Gastrocnemius medialis (tissue), 4 donors: ENCODE measurements around the gene GPR27. TPM values are rescaled to one million over a fixed set of nuclear protein-coding genes. Genes with fewer than 3 reads are reported as not detected.

ENCODE experiments used
- ATAC-seq, 2 donors: fragments of 150-250 bp; one replicate each; pipeline ENCODE4 v1.9.1; 2016
- DNase-seq, 2 donors: peaks; one replicate each; pipeline ENCODE4 v3.0.0-alpha.2; 2019
- H3K27ac ChIP-seq, 4 donors: fragments of 200-600 bp; sonication (generic); 1 replicate in 1 of 4; 2 replicates in 3 of 4; pipeline ENCODE4 v1.5.1; 2016 to 2018; ENCODE audit warnings: mild to moderate bottlenecking in 2 of 4, moderate library complexity in 1 of 4
- H3K27me3 ChIP-seq, 3 donors: fragments of 200-600 bp; sonication (generic) in 2 of 3; 1 replicate in 1 of 3; 2 replicates in 2 of 3; pipeline versions ENCODE4 v1.5.1 to v1.6.0; 2016 to 2019; ENCODE audit warnings: mild to moderate bottlenecking in 1 of 3, moderate library complexity in 1 of 3
- H3K36me3 ChIP-seq, 2 donors: fragments of 200-600 bp; sonication (generic) in 1 of 2; one replicate each; pipeline ENCODE4 v1.5.1; 2017 to 2018
- H3K4me1 ChIP-seq, 2 donors: fragments of 200-600 bp; sonication (generic) in 1 of 2; one replicate each; pipeline ENCODE4 v1.5.1; 2016 to 2017; ENCODE audit warnings: mild to moderate bottlenecking in 2 of 2
- H3K4me3 ChIP-seq, 4 donors: fragments of 200-600 bp; sonication (generic) in 3 of 4; 1 replicate in 1 of 4; 2 replicates in 3 of 4; pipeline ENCODE4 v1.5.1; 2016 to 2019; ENCODE audit warnings: mild to moderate bottlenecking in 2 of 4
- H3K9me3 ChIP-seq, 3 donors: fragments of 200-600 bp; sonication (generic) in 2 of 3; 1 replicate in 1 of 3; 2 replicates in 2 of 3; pipeline ENCODE4 v1.5.1; 2016 to 2019
- CTCF ChIP-seq, 5 experiments: fragments of 450-650 bp in 3 of 5; fragments of 200-600 bp in 2 of 5; sonication (generic) in 2 of 5; IDR thresholded peaks in 4 of 5; conservative IDR thresholded peaks in 1 of 5; 1 replicate in 4 of 5; 2 replicates in 1 of 5; pipeline ENCODE4 v1.5.1; 2016 to 2019; ENCODE audit warnings: antibody characterized with exemption in 5 of 5, mild to moderate bottlenecking in 3 of 5, moderate library complexity in 3 of 5
- POLR2A ChIP-seq, 2 donors: fragments of 450-650 bp; IDR thresholded peaks; one replicate each; pipeline ENCODE4 v1.6.1; 2017; ENCODE audit warnings: antibody characterized with exemption in 2 of 2, mild to moderate bottlenecking in 2 of 2, moderate library complexity in 2 of 2
- in situ Hi-C, 4 donors: fragments of 200-750 bp; cut with MboI; loops; one replicate each; pipeline versions ENCODE4 v1.15.0 to v1.8.0; 2017; ENCODE audit warnings: low sequenced_read_pairs in 4 of 4
- intact Hi-C: fragments of 100-400 bp; cut with DNase I; formaldehyde crosslinking; loops from one replicate; pipeline ENCODE4 v1.15.1; 2023; ENCODE audit warnings: low total_unique reads
- total RNA-seq, 4 donors: library from RNA; depleted of rRNA; stranded (reverse); fragments of >200 nt; gene quantifications; one replicate each; pipeline versions ENCODE4 v1.1.0 to v1.2.3, GENCODE V29; 2016

GPR27 gene
- total RNA-seq, 4 donors from 2014 or later = 0.20 to 0.69 (median 0.39) TPM; not detected in 1

GRCh38 chr3:71722693-71723092 lies 31.0 kb upstream of the GPR27 start:
- H3K4me3 ChIP-seq = no peak overlapping the region

GRCh38 chr3:71723452-71724170 lies 30.0 kb upstream of the GPR27 start:
- peak overlapping the region; percentile 67 to 82 (median 78) for H3K4me3 ChIP-seq
- TF ChIP-seq CTCF (IDR thresholded peaks at IDR 0.05 in 4 of 5, conservative IDR thresholded peaks at IDR 0.05 in 1 of 5) (no peak), POLR2A (IDR thresholded peaks at IDR 0.05) (no peak)
- peak overlapping the region in 2 of 4 donors; percentile 74 to 84 for H3K27ac ChIP-seq

More at GRCh38 chr3:71722693-71723092, 31.0 kb upstream of the GPR27 start:
- H3K9me3 ChIP-seq = no peaks in the 10 kb centered on the region
- in situ Hi-C loops = loop anchor here in 3 of 4 donors (10.0 to 25.0 kb wide), 3 partner anchors 1090 to 1365 kb away; no protein-coding TSS in a partner anchor
- intact Hi-C loops = loop anchor here (10.0 kb wide), 1 partner anchor 1782 kb away; no protein-coding TSS in a partner anchor
- peaks cover 21 to 26% of the 10 kb centered on the region in 2 donors for H3K4me1 ChIP-seq
- ATAC-seq = peak in 1 of 2 donors; percentile 45
- no peak for DNase-seq
- no peaks in the 10 kb centered on the region for H3K27me3 ChIP-seq
- no peaks in the 10 kb centered on the region for H3K36me3 ChIP-seq
- TF ChIP-seq CTCF (IDR thresholded peaks at IDR 0.05 in 4 of 5, conservative IDR thresholded peaks at IDR 0.05 in 1 of 5) = no peak
- peak overlapping the region in 1 of 4 donors; percentile 58 for H3K27ac ChIP-seq

GRCh38 chr3:71724171-71724453 lies 29.5 kb upstream of the GPR27 start:
- DNase-seq = no peak
- Histone ChIP-seq H3K9me3 (no peaks in the 10 kb centered on the region), H3K27me3 (no peaks in the 10 kb centered on the region), H3K4me1 (peaks cover 21 to 26% of the 10 kb centered on the region in 2 donors), H3K36me3 (no peaks in the 10 kb centered on the region), H3K4me3 (peak overlapping the region; percentile 67 to 82 (median 78)), H3K27ac (peak overlapping the region; percentile 74 to 87 (median 85))
- in situ Hi-C loops (loop anchor here in 3 of 4 donors (10.0 to 25.0 kb wide), 3 partner anchors 1088 to 1363 kb away; no protein-coding TSS in a partner anchor), intact Hi-C loops (loop anchor here (10.0 kb wide), 1 partner anchor 1781 kb away; no protein-coding TSS in a partner anchor)
- TF ChIP-seq CTCF (IDR thresholded peaks at IDR 0.05 in 4 of 5, conservative IDR thresholded peaks at IDR 0.05 in 1 of 5) = no peak
- TF ChIP-seq POLR2A (IDR thresholded peaks at IDR 0.05) = no peak
- no peak for ATAC-seq

More at GRCh38 chr3:71723452-71724170, 30.0 kb upstream of the GPR27 start:
- in situ Hi-C loops (loop anchor here in 3 of 4 donors (10.0 to 25.0 kb wide), 3 partner anchors 1089 to 1364 kb away; no protein-coding TSS in a partner anchor), intact Hi-C loops (loop anchor here (10.0 kb wide), 1 partner anchor 1781 kb away; no protein-coding TSS in a partner anchor)
- no peaks in the 10 kb centered on the region for H3K36me3 ChIP-seq
- no peaks in the 10 kb centered on the region for H3K9me3 ChIP-seq
- ATAC-seq (no peak), DNase-seq (no peak)
- H3K4me1 ChIP-seq = peaks cover 21 to 26% of the 10 kb centered on the region in 2 donors
- H3K27me3 ChIP-seq = no peaks in the 10 kb centered on the region

- Histone ChIP-seq H3K27ac (peak overlapping the region; percentile 74 to 87 (median 85)), H3K4me3 (peak overlapping the region; percentile 67 to 82 (median 78)), H3K36me3 (no peaks in the 10 kb centered on the region), H3K9me3 (no peaks in the 10 kb centered on the region), H3K27me3 (no peaks in the 10 kb centered on the region), H3K4me1 (peaks cover 21 to 26% of the 10 kb centered on the region in 2 donors)
- peak; percentile 74 to 81 for ATAC-seq
- peak; percentile 21 to 69 for DNase-seq
- TF ChIP-seq CTCF (IDR thresholded peaks at IDR 0.05 in 4 of 5, conservative IDR thresholded peaks at IDR 0.05 in 1 of 5) (no peak), POLR2A (IDR thresholded peaks at IDR 0.05) (peak; percentile 32 to 53)
- in situ Hi-C loops (loop anchor here (10.0 to 25.0 kb wide), 3 partner anchors 1088 to 1363 kb away; no protein-coding TSS in a partner anchor), intact Hi-C loops (loop anchor here (5.0 to 10.0 kb wide), 2 partner anchors 1098 to 1780 kb away; no protein-coding TSS in a partner anchor)
Measured at GRCh38 chr3:71724584-71725270, 28.9 kb upstream of the GPR27 start.
